Ishikawa (cell line): ENCODE results near the gene TRIP12.

Experiments
- CEBPB ChIP-seq: IDR thresholded peaks from 2 replicates; pipeline ENCODE4 v1.6.1; 2012
- EP300 ChIP-seq: IDR thresholded peaks from 2 replicates; pipeline ENCODE4 v1.6.1; 2012; ENCODE audit warnings: borderline replicate concordance
- TF ChIP-seq, protein P1 (sequence below): IDR thresholded peaks from 2 replicates; pipeline ENCODE4 v1.6.1; 2012; ENCODE audit warnings: low read depth, mild to moderate bottlenecking

DNA sequence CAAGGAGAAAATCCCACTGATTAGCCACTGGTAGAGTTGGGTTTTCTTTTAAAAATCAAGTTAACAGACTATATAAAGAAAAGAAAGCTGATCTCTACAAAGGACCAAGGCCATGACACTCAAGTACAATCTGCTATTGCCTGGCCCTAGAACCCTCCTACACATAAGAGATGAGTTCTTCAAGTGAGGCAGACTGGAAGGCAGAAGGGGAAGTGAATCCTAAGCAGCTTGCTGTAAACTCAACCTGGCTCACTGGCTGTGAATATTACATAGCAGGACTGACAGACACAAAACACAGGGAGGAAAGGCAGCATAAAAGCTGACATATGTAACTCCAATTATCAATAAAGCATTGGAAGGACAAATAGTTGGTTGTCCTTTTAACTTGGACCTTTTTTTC, 65.4 kb downstream of the TRIP12 start:
- TF ChIP-seq EP300 (no peak), CEBPB (no peak)
- TF ChIP-seq, protein P1, sequence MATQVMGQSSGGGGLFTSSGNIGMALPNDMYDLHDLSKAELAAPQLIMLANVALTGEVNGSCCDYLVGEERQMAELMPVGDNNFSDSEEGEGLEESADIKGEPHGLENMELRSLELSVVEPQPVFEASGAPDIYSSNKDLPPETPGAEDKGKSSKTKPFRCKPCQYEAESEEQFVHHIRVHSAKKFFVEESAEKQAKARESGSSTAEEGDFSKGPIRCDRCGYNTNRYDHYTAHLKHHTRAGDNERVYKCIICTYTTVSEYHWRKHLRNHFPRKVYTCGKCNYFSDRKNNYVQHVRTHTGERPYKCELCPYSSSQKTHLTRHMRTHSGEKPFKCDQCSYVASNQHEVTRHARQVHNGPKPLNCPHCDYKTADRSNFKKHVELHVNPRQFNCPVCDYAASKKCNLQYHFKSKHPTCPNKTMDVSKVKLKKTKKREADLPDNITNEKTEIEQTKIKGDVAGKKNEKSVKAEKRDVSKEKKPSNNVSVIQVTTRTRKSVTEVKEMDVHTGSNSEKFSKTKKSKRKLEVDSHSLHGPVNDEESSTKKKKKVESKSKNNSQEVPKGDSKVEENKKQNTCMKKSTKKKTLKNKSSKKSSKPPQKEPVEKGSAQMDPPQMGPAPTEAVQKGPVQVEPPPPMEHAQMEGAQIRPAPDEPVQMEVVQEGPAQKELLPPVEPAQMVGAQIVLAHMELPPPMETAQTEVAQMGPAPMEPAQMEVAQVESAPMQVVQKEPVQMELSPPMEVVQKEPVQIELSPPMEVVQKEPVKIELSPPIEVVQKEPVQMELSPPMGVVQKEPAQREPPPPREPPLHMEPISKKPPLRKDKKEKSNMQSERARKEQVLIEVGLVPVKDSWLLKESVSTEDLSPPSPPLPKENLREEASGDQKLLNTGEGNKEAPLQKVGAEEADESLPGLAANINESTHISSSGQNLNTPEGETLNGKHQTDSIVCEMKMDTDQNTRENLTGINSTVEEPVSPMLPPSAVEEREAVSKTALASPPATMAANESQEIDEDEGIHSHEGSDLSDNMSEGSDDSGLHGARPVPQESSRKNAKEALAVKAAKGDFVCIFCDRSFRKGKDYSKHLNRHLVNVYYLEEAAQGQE: no peak
